Endothelial cell of umbilical vein (primary cell): ENCODE data around the gene NUBPL. TPM values are rescaled to one million over a fixed set of nuclear protein-coding genes. Genes with fewer than 3 reads are reported as not detected.

ENCODE experiments used
- BruUV-seq: library from RNA; stranded (reverse); fragments of 400-500 nt; replicated peaks from 2 replicates; lab custom pipeline; 2021; lab: Mats Ljungman, UMichigan
- CTCF ChIA-PET: fragments of 300-600, 350-600 bp; sonication (Branson Sonifier 250); formaldehyde crosslinking; loops from one replicate; lab custom pipeline; 2021; ENCODE audit warnings: antibody characterized with exemption, inconsistent platforms; lab: Charles Lee
- POLR2A ChIA-PET: fragments of 300-600, 350-600 bp; sonication (Branson Sonifier 250); formaldehyde crosslinking; loops from one replicate; lab custom pipeline; 2021; ENCODE audit warnings: antibody characterized with exemption, inconsistent platforms; lab: Charles Lee
- DNase-seq: peaks from one replicate; pipeline ENCODE4 v3.0.0-alpha.2; 2011; ENCODE audit warnings: low read depth, low spot score
- FAIRE-seq: peaks from 2 replicates; lab custom pipeline; 2011; peaks lifted over from hg19 to GRCh38; lab: Jason Lieb, UNC
- H2AFZ ChIP-seq: 2 replicates; pipeline ENCODE4 v1.6.0; 2012; ENCODE audit warnings: low read depth, low read length, control low read depth, inconsistent platforms
- H3K27ac ChIP-seq: 2 replicates; pipeline ENCODE4 v1.5.1; 2011; ENCODE audit warnings: low read depth, mild to moderate bottlenecking, control low read depth, low read length, moderate library complexity; ENCODE audit not compliant: insufficient read depth
- H3K27me3 ChIP-seq, 2 experiments: 2 replicates each; pipeline versions ENCODE4 v1.6.0 to v1.6.1; 2011; ENCODE audit warnings: low read length in 2 of 2, mixed read lengths in 1 of 2; ENCODE audit not compliant: control insufficient read depth in 2 of 2, insufficient read depth in 2 of 2
- H3K36me3 ChIP-seq, 2 experiments: 2 replicates in 1 of 2; 3 replicates in 1 of 2; pipeline ENCODE4 v1.5.1; 2011; ENCODE audit warnings: low read length in 2 of 2, mild to moderate bottlenecking in 1 of 2, moderate library complexity in 1 of 2; ENCODE audit not compliant: control insufficient read depth in 2 of 2, insufficient read depth in 2 of 2; ENCODE audit errors: extremely low read depth in 1 of 2
- H3K4me1 ChIP-seq: 3 replicates; pipeline ENCODE4 v1.5.1; 2011; ENCODE audit warnings: mild to moderate bottlenecking, low read length; ENCODE audit not compliant: control insufficient read depth, insufficient read depth; ENCODE audit errors: extremely low read depth
- H3K4me2 ChIP-seq: 2 replicates; pipeline ENCODE4 v1.6.1; 2011; ENCODE audit warnings: low read length, control low read depth, mixed read lengths; ENCODE audit not compliant: insufficient read depth
- H3K4me3 ChIP-seq, 3 experiments: fragments of 200-600 bp in 1 of 3; sonication (generic), shearing (Covaris generic) in 1 of 3; replicated peaks in 1 of 3; 2 replicates each; pipeline ENCODE4 v1.5.1; 2011 to 2016; ENCODE audit warnings: control low read depth in 3 of 3, low read length in 3 of 3, mild to moderate bottlenecking in 2 of 3, inconsistent platforms in 1 of 3, low read depth in 1 of 3, moderate library complexity in 1 of 3; ENCODE audit not compliant: insufficient read depth in 1 of 3
- H3K79me2 ChIP-seq: 2 replicates; pipeline ENCODE4 v1.6.0; 2012; ENCODE audit warnings: low read length, inconsistent platforms; ENCODE audit not compliant: control insufficient read depth, insufficient read depth
- H3K9ac ChIP-seq: replicated peaks from 2 replicates; pipeline ENCODE3; 2011; ENCODE audit warnings: low read length, control low read depth; ENCODE audit not compliant: insufficient read depth; ENCODE audit errors: extremely low read depth
- H3K9me1 ChIP-seq: replicated peaks from 3 replicates; pipeline ENCODE4 v1.6.0; 2011; ENCODE audit warnings: mild to moderate bottlenecking, low read length; ENCODE audit not compliant: control insufficient read depth, insufficient read depth; ENCODE audit errors: extremely low read depth
- H3K9me3 ChIP-seq: replicated peaks from 2 replicates; pipeline ENCODE4 v1.5.1; 2012; ENCODE audit warnings: low read length, inconsistent platforms; ENCODE audit not compliant: control insufficient read depth, insufficient read depth
- H4K20me1 ChIP-seq: replicated peaks from 2 replicates; pipeline ENCODE3; 2011; ENCODE audit warnings: mild to moderate bottlenecking, low read length; ENCODE audit not compliant: control insufficient read depth, insufficient read depth; ENCODE audit errors: extremely low read depth
- EZH2 ChIP-seq: IDR thresholded peaks from 2 replicates; pipeline ENCODE4 v1.6.1; 2012; ENCODE audit warnings: borderline replicate concordance, low read depth, mild to moderate bottlenecking, moderate library complexity, low read length, inconsistent platforms; ENCODE audit not compliant: severe bottlenecking
- FOS ChIP-seq: IDR thresholded peaks from 2 replicates; pipeline ENCODE4 v1.6.1; 2011; ENCODE audit warnings: mild to moderate bottlenecking, low read length, moderate library complexity, borderline replicate concordance; ENCODE audit not compliant: insufficient read depth
- GATA2 ChIP-seq: IDR thresholded peaks from 2 replicates; pipeline ENCODE4 v1.7.0; 2011; ENCODE audit warnings: low read depth, mild to moderate bottlenecking, moderate library complexity, mixed read lengths, low read length; ENCODE audit not compliant: insufficient read length, insufficient read depth
- JUN ChIP-seq: IDR thresholded peaks from 2 replicates; pipeline ENCODE4 v1.6.1; 2011; ENCODE audit warnings: borderline replicate concordance, low read depth; ENCODE audit not compliant: insufficient read length, insufficient read depth
- MYC ChIP-seq: IDR thresholded peaks from one replicate; pipeline ENCODE4 v1.6.1; 2011; ENCODE audit warnings: mild to moderate bottlenecking, low read depth, low read length
- POLR2A ChIP-seq: IDR thresholded peaks from 2 replicates; pipeline ENCODE4 v1.6.1; 2012; ENCODE audit warnings: low read depth, mild to moderate bottlenecking, control low read depth, low read length
- POLR2AphosphoS5 ChIP-seq: IDR thresholded peaks from 2 replicates; pipeline ENCODE4 v1.6.1; 2012; ENCODE audit warnings: low read depth, mild to moderate bottlenecking, control low read depth, low read length, moderate library complexity; ENCODE audit not compliant: insufficient read depth
- dilution Hi-C: fragments of 300-500 bp; cut with MboI; formaldehyde crosslinking; loops from one replicate; pipeline ENCODE4 v1.15.0; 2019; ENCODE audit warnings: low sequenced_read_pairs; ENCODE audit not compliant: extremely low pct_ligation_motif_present
- intact Hi-C: fragments of 100-400 bp; cut with micrococcal nuclease; formaldehyde crosslinking; loops from one replicate; pipeline ENCODE4 v1.10.0; 2022
- polyA plus RNA-seq, 4 experiments: library from polyadenylated mRNA; depleted of rRNA in 3 of 4; stranded (reverse) in 3 of 4; unstranded in 1 of 4; fragments of >200 nt; gene quantifications; 2 replicates each; pipeline versions ENCODE4 v1.2.1 to v1.2.3, GENCODE V29; 2011 to 2012; ENCODE audit warnings: missing spikeins in 1 of 4
- total RNA-seq: library from RNA; stranded (reverse); gene quantifications from 2 replicates; pipeline ENCODE4 v1.2.3, GENCODE V29; 2021
- TF ChIP-seq, protein P1 (sequence below): IDR thresholded peaks from 2 replicates; pipeline ENCODE4 v1.6.1; 2011; ENCODE audit not compliant: insufficient read depth, insufficient read length
- TF ChIP-seq, protein P2 (sequence below), 2 donors: IDR thresholded peaks; 1 replicate in 1 of 2; 2 replicates in 1 of 2; pipeline ENCODE4 v1.5.1; 2011; ENCODE audit warnings: low read length in 2 of 2, mild to moderate bottlenecking in 2 of 2, moderate library complexity in 2 of 2, control low read depth in 1 of 2, inconsistent platforms in 1 of 2, low read depth in 1 of 2; ENCODE audit not compliant: insufficient read depth in 1 of 2; ENCODE audit errors: extremely low read depth in 1 of 2

NUBPL gene
- total and polyA plus RNA-seq, 2 donors (not counting 3 experiments of a cell fraction or from before 2014, with no cell fraction given) = 2.1 to 12.3 TPM

GRCh38 chr14:31568161-31568560, 7.0 kb downstream of the NUBPL start:
- dilution Hi-C loops = no loop called here
- Histone ChIP-seq H4K20me1 (no peaks in the 10 kb centered on the region), H3K9me3 (no peaks in the 10 kb centered on the region), H3K4me3 (no peak overlapping the region), H3K27ac (peak overlapping the region; percentile 59), H3K9me1 (no peaks in the 10 kb centered on the region), H3K4me2 (peak overlapping the region; percentile 64), H3K36me3 (no peaks in the 10 kb centered on the region), H2AFZ (peak overlapping the region; percentile 23), H3K9ac (no peak overlapping the region), H3K4me1 (peaks cover 13% of the 10 kb centered on the region), H3K27me3 (no peaks in the 10 kb centered on the region), H3K79me2 (no peaks in the 10 kb centered on the region)
- DNase-seq (peak; percentile 56), FAIRE-seq (no peak)
- no peak for TF ChIP-seq POLR2AphosphoS5
- TF ChIP-seq JUN = no peak
- TF ChIP-seq, protein P1, sequence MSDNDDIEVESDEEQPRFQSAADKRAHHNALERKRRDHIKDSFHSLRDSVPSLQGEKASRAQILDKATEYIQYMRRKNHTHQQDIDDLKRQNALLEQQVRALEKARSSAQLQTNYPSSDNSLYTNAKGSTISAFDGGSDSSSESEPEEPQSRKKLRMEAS = no peak
- TF ChIP-seq FOS = no peak
- TF ChIP-seq MYC = no peak
- no peak for TF ChIP-seq EZH2
- TF ChIP-seq GATA2 = no peak
- TF ChIP-seq, protein P2, sequence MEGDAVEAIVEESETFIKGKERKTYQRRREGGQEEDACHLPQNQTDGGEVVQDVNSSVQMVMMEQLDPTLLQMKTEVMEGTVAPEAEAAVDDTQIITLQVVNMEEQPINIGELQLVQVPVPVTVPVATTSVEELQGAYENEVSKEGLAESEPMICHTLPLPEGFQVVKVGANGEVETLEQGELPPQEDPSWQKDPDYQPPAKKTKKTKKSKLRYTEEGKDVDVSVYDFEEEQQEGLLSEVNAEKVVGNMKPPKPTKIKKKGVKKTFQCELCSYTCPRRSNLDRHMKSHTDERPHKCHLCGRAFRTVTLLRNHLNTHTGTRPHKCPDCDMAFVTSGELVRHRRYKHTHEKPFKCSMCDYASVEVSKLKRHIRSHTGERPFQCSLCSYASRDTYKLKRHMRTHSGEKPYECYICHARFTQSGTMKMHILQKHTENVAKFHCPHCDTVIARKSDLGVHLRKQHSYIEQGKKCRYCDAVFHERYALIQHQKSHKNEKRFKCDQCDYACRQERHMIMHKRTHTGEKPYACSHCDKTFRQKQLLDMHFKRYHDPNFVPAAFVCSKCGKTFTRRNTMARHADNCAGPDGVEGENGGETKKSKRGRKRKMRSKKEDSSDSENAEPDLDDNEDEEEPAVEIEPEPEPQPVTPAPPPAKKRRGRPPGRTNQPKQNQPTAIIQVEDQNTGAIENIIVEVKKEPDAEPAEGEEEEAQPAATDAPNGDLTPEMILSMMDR (IDR thresholded peaks at IDR 0.05; ENCODE audit: extremely low read depth in 1 of 2, insufficient read depth in 1 of 2, low read depth in 1 of 2, low read length in 2 of 2) = no peak
- no peak for TF ChIP-seq POLR2A
- POLR2A ChIA-PET = no interaction called here
- BruUV-seq = no TSS peak
- intact Hi-C loops = loop anchor here (5.0 kb wide), 1 partner anchor 634 kb away; the partner anchor contains the start of genes RNU6-7 and RNU6-8
- CTCF ChIA-PET = no interaction called here
